NCI-H2227 (cell line): ENCODE results near the gene TNFRSF4.
"Not testable (repeated sequence)": the region's sequence is repeated elsewhere in the genome, so short reads cannot be mapped to it uniquely, and the experiment has no call there.

Experiments
- DNase-seq: peaks from one replicate; lab custom pipeline; 2025; ENCODE audit not compliant: unreplicated experiment; lab: John Stamatoyannopoulos, UW

TNFRSF4 gene

DNA sequence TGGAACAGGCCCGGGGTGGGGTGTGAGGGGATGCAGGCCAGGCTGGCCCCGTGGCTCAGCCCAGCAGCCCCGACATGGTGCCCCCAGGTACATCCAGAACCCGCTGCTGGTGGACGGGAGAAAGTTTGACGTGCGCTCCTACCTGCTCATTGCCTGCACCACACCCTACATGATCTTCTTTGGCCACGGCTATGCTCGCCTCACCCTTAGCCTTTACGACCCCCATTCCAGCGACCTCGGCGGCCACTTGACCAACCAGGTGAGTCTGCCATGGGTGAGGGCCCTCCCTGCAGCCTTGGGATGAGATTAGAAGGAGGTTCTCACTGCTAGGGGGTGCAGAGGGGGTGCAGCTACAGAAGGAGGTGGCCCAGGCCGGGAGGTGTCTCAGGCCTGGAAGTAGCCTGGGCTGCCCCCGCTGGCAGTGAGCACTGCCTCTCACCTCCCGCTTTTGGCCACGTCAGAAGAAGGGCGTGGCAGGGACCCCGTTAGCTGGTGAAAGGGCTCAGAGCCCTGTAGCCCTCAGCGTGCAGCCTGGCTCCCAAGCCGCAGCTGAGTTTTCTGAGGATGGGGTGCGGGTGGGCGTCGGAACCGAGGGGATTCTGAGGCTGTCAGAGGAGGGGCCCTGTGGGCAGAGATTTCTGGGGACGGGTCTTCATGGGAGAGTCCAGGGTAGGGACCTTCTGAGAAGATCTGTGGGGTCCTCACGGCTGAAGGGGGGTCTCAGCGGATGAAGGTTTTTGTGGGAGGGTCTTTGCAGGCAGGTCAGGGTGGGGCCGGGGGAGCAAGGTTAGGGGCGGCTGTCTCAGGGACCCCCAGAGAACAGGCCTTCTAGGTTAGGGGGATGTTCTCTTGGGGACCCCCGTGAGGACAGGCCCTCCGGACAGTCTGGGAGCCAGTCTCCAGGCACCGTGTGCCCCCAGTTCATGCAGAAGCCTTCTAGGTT, 29.8 kb downstream of the TNFRSF4 start:
- no peak for DNase-seq

DNA sequence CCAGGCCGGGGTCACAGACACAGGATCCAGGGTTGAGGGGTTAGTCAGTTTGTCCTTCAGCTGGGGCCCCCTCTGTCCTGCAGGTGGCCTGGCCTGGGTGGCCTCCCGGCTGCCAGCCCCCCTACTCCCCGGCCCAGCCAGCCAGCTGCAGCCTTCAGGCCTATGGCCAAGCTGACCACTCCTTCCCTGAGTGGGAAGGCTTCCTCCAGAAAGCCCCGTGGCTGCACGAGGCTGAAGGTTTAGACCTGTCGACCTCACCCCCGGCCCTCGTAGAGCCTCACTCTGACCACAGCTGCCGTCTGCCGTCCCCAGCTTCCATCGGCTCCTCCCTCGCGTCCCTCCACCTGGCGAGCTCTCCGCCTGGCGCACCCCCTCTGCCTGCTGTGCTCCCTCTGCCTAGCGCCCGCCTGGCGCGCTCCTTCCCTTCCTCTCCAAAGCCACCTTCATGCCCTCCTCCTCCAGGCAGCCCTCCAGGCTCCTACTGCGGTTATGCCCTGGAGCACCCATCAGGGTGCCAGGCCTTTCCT, 30.7 kb downstream of the TNFRSF4 start:
- DNase-seq, result no peak

DNA sequence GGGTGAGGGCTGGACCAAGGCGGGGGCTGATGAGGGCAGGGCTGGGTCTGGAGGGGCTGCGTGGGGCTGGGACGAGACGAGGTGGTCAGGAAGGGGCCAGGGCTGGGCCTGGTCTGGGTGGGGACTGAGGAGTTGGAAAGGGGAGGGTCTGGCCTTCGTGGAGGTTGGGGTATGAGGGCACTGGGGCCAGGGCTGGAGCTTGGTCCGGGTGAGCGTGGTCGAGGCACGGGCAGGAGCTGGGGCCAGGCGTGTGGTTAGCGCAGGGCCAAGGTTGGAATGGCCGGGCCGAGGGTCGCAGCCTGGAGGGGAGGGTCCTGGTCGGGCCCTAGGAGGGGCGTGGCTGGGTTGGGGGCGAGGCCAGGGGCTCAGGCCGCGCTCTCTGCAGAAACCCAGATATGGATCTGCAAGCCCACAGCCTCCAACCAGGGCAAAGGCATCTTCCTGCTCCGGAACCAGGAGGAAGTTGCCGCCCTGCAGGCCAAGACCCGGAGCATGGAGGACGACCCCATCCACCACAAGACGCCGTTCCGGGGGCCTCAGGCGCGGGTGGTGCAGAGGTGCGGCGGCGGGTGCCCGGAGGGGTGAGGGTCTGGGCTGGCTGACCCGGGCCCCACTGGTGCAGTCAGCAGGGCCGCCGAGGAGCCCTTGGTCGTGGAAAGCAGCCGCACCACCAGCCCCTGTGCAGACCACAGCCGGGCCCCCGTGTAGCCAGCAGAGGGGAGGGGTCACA, 31.3 kb downstream of the TNFRSF4 start:
- no peak for DNase-seq

GRCh38 chr1:1181938-1182410, 32.0 kb downstream of the TNFRSF4 start:
- DNase-seq, result no peak

GRCh38 chr1:1181129-1181937, 32.6 kb downstream of the TNFRSF4 start:
- no peak for DNase-seq

DNA sequence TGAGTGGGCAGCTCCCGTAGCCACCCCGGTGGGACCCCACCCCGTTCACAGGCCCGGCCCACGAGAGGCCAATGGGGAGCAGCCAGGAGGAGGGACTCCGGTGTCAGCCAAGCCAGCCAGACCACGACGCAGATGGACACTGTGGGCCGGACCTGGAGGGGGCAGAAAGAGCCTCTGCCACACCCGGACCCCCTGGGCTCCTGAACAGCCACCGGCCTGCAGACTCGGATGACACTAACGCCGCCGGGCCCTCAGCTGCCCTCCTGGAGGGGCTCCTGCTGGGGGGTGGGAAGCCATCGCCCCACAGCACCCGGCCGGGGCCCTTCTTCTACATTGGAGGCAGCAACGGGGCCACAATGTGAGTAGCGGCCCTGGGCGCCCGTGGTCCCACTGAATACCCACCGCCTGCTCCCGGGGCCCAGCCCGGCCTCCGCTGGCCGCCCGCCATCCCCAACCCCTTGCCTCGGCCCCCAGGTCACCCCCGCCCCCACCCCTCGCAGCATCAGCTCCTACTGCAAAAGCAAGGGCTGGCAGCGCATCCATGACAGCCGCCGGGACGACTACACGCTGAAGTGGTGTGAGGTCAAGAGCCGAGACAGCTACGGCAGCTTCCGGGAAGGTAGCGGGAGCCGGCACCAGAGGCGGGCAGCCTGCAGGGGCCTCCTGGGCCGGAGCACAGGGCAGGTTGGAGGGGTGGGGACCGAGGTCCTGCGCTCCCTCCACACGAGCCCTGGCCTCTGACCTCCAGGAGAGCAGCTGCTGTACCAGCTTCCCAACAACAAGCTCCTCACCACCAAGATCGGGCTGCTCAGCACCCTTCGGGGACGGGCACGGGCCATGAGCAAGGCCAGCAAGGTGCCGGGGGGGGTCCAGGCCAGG, 33.7 kb downstream of the TNFRSF4 start:
- DNase-seq, result peak; percentile 58

DNA sequence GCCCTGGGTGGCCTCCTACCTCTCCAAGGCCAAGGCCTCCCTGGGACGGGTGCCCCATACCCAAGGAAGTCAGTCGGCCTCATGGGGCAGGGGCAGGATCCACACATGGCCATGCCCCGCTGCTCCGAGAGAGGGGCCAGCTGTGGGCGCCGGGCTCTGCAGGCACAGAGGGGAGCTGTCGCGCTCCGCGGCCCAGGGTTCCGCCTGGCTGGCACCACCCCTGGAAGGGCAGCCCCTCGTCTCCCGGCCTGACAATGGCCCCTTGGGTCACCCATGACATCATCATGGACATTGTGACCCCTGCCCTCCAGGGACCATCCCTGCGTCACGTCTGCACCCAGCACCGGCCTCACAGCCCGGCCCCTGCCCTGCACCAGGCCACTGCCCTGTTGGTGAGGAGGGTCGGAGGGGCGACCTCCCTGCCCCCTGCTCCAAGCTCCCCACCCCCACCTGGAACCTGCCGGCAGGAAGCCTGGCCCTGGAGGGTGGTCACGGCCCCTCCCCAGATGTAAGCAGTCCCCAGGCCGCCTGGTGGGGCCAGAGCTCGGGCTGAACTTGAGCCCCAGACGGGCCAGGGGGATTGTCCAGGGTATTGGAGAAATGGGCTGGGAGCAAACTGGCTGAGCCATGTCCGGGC, 34.5 kb downstream of the TNFRSF4 start:
- no peak for DNase-seq

DNA sequence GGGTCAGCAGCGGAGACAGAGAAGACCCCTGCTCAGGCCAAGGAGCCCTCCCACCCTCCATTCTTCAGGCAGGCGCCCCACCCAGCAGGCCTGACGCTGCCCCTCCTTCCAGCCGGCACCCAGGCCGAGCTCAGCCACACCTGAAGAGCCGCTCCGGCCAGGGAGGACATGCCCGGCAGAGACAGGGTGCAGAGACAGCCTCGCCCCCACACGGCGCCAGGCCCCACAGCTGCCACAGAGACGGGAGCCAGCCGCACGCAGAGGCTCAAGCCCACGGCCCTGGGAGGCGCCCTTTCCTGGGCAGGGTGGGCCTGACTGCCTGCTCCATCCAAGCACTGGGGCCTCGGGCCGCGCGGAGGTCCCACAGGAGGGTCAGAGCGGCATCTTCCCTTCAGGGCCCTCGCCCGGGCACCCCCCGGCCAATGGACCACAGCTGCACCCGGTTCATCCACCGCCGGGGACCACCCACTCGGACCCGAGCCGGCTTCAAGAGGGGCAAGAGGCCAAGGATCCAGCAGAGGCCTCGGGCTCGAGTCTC, 35.1 kb downstream of the TNFRSF4 start:
- DNase-seq, result no peak

GRCh38 chr1:1177452-1178206, 36.3 kb downstream of the TNFRSF4 start:
- no peak for DNase-seq

GRCh38 chr1:1176931-1177330, 37.0 kb downstream of the TNFRSF4 start:
- DNase-seq, result no peak

- not testable (repeated sequence) for DNase-seq
These were observed 37.7 kb downstream of the TNFRSF4 start for GRCh38 chr1:1176063-1176761.

GRCh38 chr1:1175221-1176062, 38.5 kb downstream of the TNFRSF4 start:
- DNase-seq, result no peak

- no peak for DNase-seq
These were observed 40.0 kb downstream of the TNFRSF4 start, which contains the start of gene TTLL10 for GRCh38 chr1:1173793-1174415. TSS of gene TTLL10 (plus strand) at chr1:1173880. CDS start at chr1:1179216, 5,336 bp downstream.

- DNase-seq, result no peak
These were observed 40.7 kb downstream of the TNFRSF4 start for GRCh38 chr1:1173061-1173792.

DNA sequence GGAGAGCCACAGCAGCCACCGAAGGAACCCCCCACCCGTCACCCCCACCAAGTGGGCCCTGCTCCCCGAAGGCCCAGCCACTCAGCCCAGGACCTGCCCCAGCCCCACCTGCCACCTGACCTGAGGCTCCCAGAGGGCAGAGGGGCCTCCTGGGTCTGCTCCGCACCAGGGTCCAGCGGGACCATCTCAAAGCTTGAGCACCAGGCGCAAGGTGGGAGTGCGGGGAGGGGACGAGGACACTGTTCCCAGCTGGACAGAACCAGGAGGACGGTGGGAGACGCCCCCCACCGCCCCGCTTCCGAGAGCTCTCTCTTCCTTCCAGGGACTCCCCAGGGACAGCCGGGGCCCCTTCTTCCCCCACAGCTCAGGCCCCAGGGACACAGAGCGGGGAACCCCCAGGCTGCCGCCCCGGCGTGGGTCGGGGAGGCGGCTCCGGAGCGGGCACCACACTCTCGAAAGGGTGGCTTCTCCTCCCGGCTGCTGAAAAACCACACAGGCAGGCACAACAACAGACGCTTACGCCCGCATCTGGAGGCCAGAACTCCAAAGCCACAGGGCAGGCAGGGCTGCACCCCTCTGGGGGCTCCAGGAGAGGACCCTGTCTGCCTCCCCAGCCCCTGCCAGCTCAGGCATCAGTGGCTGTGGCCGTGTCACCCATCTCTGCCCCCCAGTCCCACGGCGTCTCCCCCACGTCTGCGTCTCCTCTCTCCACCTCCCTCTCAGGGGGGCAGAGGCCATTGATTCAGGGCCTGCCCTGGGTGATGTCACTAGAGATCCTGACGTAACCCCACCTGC, 42.2 kb downstream of the TNFRSF4 start:
- DNase-seq, result no peak
